GM12892 (cell line): Measurements from ENCODE around the gene TC2N.

Experiments used
- POLR2A ChIP-seq: IDR thresholded peaks from 2 replicates; pipeline ENCODE4 v1.6.1; 2011; ENCODE audit warnings: low read depth, low read length, control low read depth
- POLR2AphosphoS5 ChIP-seq: IDR thresholded peaks from 2 replicates; pipeline ENCODE4 v1.6.1; 2011; ENCODE audit warnings: low read depth, low read length, control low read depth
- TAF1 ChIP-seq: IDR thresholded peaks from 2 replicates; pipeline ENCODE4 v1.6.1; 2011; ENCODE audit warnings: low read depth, mild to moderate bottlenecking, control low read depth, low read length, borderline replicate concordance

GRCh38 chr14:91745344-91745743 lies 122.0 kb downstream of the TC2N start:
- TF ChIP-seq TAF1 (no peak), POLR2A (no peak), POLR2AphosphoS5 (no peak)
